ENCODE measurements around the gene PCDHA9.
"Not testable (repeated sequence)": the region's sequence is repeated elsewhere in the genome, so short reads cannot be mapped to it uniquely, and the experiment has no call there.

Gene PCDHA9

GRCh38 chr5:140835622-140836510, 12.3 kb upstream of the PCDHA9 start:
- Histone ChIP-seq H3K9me3 (ENCODE audit: control insufficient read depth, insufficient read depth, low read length) (no peaks in the 10 kb centered on the region), H3K27ac (ENCODE audit: low read length) (no peak overlapping the region), H3K27me3 (ENCODE audit: control insufficient read depth, insufficient read depth, low read length) (no peaks in the 10 kb centered on the region), H3K4me1 (ENCODE audit: control insufficient read depth, insufficient read depth, low read length) (no peaks in the 10 kb centered on the region), H3K4me3 (ENCODE audit: low read length) (no peak overlapping the region), H3K36me3 (ENCODE audit: control insufficient read depth, insufficient read depth, low read length) (no peaks in the 10 kb centered on the region)
- DNase-seq (ENCODE audit: low read depth, low spot score), result no peak
- WGBS (ENCODE audit: insufficient coverage, insufficient read length), result no CpG with 5 or more reads among the region's 103 CpGs

DNA sequence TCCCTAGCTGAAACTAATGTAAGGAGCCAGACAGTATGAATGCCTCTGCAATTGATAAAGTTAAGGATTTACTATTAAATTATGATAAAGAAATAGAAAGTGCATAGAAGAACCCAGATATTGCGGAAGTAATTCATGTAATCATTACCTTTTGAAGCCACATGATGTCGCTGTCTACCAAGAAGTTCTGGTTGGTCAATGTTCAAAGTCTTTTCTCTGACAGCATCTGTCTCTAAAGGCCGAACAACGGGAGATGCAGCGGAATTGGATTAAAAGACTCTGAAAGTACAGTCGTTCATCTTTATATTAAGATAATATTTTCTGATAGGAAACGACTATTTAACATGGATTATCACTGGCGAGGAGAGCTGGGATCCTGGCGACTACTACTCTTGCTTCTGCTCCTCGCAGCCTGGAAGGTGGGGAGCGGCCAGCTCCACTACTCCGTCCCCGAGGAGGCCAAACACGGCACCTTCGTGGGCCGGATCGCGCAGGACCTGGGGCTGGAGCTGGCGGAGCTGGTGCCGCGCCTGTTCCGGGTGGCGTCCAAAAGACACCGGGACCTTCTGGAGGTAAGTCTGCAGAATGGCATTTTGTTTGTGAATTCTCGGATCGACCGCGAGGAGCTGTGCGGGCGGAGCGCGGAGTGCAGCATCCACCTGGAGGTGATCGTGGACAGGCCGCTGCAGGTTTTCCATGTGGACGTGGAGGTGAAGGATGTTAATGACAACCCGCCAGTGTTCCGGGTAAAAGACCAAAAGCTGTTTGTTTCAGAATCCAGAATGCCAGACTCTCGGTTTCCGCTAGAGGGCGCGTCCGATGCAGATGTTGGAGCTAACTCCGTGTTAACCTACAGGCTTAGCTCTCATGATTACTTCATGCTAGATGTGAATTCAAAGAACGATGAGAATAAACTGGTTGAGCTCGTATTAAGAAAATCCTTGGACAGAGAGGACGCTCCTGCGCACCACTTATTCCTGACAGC, 6.9 kb upstream of the PCDHA9 start, which contains the start of gene PCDHA8:
PCDHA8 (plus strand) TSS at position 210 of the 985 bp plus-strand sequence; CDS start at position 345, 135 bp downstream.
- DNase-seq (ENCODE audit: low read depth, low spot score), result no peak
- Histone ChIP-seq H3K27ac (ENCODE audit: low read length) (no peak within 1 kb of the TSS), H3K27me3 (ENCODE audit: control insufficient read depth, insufficient read depth, low read length) (no peaks in the 10 kb centered on the region), H3K36me3 (ENCODE audit: control insufficient read depth, insufficient read depth, low read length) (no peaks in the 10 kb centered on the region), H3K4me3 (ENCODE audit: low read length) (peak within 1 kb of the TSS; percentile 37; the same call in 1 of the 2 replicates), H3K4me1 (ENCODE audit: control insufficient read depth, insufficient read depth, low read length) (0 out of 2 replicates have a peak, but pooled peaks cover 2% of the 10 kb centered on the region), H3K9me3 (ENCODE audit: control insufficient read depth, insufficient read depth, low read length) (no peaks in the 10 kb centered on the region)
- WGBS (ENCODE audit: insufficient coverage, insufficient read length), result no CpG with 5 or more reads among the region's 47 CpGs

DNA sequence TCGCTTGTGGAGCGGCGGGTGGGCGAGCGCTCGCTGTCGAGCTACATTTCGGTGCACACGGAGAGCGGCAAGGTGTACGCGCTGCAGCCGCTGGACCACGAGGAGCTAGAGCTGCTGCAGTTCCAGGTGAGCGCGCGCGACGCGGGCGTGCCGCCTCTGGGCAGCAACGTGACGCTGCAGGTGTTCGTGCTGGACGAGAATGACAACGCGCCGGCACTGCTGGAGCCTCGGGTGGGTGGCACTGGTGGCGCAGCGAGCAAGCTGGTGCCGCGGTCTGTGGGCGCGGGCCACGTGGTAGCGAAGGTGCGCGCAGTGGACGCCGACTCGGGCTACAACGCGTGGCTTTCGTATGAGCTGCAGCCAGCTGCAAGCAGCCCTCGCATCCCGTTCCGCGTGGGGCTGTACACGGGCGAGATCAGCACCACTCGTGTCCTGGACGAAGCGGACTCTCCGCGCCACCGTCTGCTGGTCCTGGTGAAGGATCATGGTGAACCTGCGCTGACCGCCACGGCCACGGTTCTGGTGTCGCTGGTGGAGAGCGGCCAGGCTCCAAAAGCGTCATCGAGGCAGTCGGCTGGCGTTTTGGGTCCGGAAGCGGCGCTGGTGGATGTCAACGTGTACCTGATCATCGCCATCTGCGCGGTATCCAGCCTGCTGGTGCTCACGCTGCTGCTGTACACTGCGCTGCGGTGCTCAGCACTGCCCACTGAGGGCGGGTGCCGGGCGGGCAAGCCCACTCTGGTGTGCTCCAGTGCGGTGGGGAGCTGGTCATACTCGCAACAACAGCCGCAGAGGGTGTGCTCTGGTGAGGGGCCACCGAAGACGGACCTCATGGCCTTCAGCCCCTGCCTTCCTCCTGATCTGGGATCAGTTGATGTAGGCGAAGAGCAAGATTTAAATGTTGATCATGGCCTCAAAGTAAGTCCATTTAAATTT, 5.1 kb upstream of the PCDHA9 start:
- no peaks in the 10 kb centered on the region for H3K9me3 ChIP-seq (ENCODE audit: control insufficient read depth, insufficient read depth, low read length)

DNA sequence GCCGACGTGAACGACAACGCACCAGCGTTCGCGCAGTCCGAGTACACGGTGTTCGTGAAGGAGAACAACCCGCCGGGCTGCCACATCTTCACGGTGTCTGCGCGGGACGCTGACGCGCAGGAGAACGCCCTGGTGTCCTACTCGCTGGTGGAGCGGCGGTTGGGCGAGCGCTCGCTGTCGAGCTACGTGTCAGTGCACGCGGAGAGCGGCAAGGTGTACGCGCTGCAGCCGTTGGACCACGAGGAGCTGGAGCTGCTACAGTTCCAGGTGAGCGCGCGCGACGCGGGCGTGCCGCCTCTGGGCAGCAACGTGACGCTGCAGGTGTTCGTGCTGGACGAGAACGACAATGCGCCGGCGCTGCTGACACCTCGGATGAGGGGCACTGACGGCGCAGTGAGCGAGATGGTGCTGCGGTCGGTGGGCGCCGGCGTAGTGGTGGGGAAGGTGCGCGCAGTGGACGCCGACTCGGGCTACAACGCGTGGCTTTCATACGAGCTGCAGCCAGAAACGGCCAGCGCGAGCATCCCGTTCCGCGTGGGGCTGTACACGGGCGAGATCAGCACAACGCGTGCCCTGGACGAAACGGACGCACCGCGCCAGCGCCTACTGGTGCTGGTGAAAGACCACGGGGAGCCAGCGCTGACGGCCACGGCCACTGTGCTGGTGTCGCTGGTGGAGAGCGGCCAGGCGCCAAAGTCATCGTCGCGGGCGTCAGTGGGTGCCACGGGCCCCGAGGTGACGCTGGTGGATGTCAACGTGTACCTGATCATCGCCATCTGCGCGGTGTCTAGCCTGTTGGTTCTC, 1.9 kb downstream of the PCDHA9 start:
- not testable (repeated sequence) for DNase-seq (ENCODE audit: low read depth, low spot score); H3K4me1 ChIP-seq (ENCODE audit: control insufficient read depth, insufficient read depth, low read length); H3K4me3 ChIP-seq (ENCODE audit: low read length); H3K27ac ChIP-seq (ENCODE audit: low read length); H3K9me3 ChIP-seq (ENCODE audit: control insufficient read depth, insufficient read depth, low read length); H3K27me3 ChIP-seq (ENCODE audit: control insufficient read depth, insufficient read depth, low read length); H3K36me3 ChIP-seq (ENCODE audit: control insufficient read depth, insufficient read depth, low read length)
- WGBS (ENCODE audit: insufficient coverage, insufficient read length), result no CpG with 5 or more reads among the region's 101 CpGs

More for the DNA sequence above, 5.1 kb upstream of the PCDHA9 start:
- Histone ChIP-seq H3K36me3 (ENCODE audit: control insufficient read depth, insufficient read depth, low read length) (no peaks in the 10 kb centered on the region), H3K27me3 (ENCODE audit: control insufficient read depth, insufficient read depth, low read length) (no peaks in the 10 kb centered on the region), H3K27ac (ENCODE audit: low read length) (no peak overlapping the region), H3K4me3 (ENCODE audit: low read length) (no peak overlapping the region), H3K4me1 (ENCODE audit: control insufficient read depth, insufficient read depth, low read length) (0 out of 2 replicates have a peak, but pooled peaks cover 2% of the 10 kb centered on the region)
- no CpG with 5 or more reads among the region's 87 CpGs for WGBS (ENCODE audit: insufficient coverage, insufficient read length)
- no peak for DNase-seq (ENCODE audit: low read depth, low spot score)

GRCh38 chr5:140855772-140856674, 7.8 kb downstream of the PCDHA9 start, which contains the start of gene PCDHA10:
Gene PCDHA10, plus strand, starts transcription at chr5:140855897. Its CDS starts 152 bp downstream, at chr5:140856049.
- H3K4me3 ChIP-seq (ENCODE audit: low read length), result peak within 1 kb of the TSS; percentile 65; the same call in 1 of the 2 replicates
- WGBS (ENCODE audit: insufficient coverage, insufficient read length), result no CpG with 5 or more reads among the region's 44 CpGs
- DNase-seq (ENCODE audit: low read depth, low spot score), result no peak
- no peaks in the 10 kb centered on the region for H3K27me3 ChIP-seq (ENCODE audit: control insufficient read depth, insufficient read depth, low read length)
- no peak within 1 kb of the TSS for H3K27ac ChIP-seq (ENCODE audit: low read length)
- H3K9me3 ChIP-seq (ENCODE audit: control insufficient read depth, insufficient read depth, low read length), result no peaks in the 10 kb centered on the region
- H3K4me1 ChIP-seq (ENCODE audit: control insufficient read depth, insufficient read depth, low read length), result peaks cover 1% of the 10 kb centered on the region; the same call in 1 of the 2 replicates
- H3K36me3 ChIP-seq (ENCODE audit: control insufficient read depth, insufficient read depth, low read length), result peaks cover 4% of the 10 kb centered on the region; the same call in 1 of the 2 replicates

- Histone ChIP-seq H3K27me3 (ENCODE audit: control insufficient read depth, insufficient read depth, low read length) (no peaks in the 10 kb centered on the region), H3K27ac (ENCODE audit: low read length) (no peak overlapping the region), H3K4me3 (ENCODE audit: low read length) (no peak overlapping the region), H3K4me1 (ENCODE audit: control insufficient read depth, insufficient read depth, low read length) (peaks cover 1% of the 10 kb centered on the region; the same call in 1 of the 2 replicates), H3K36me3 (ENCODE audit: control insufficient read depth, insufficient read depth, low read length) (peaks cover 4% of the 10 kb centered on the region; the same call in 1 of the 2 replicates), H3K9me3 (ENCODE audit: control insufficient read depth, insufficient read depth, low read length) (no peaks in the 10 kb centered on the region)
- WGBS (ENCODE audit: insufficient coverage, insufficient read length), result no CpG with 5 or more reads among the region's 94 CpGs
- DNase-seq (ENCODE audit: low read depth, low spot score), result no peak
Measured at GRCh38 chr5:140857177-140857986, 9.2 kb downstream of the PCDHA9 start.

- H3K4me3 ChIP-seq (ENCODE audit: low read length), result no peak overlapping the region
- H3K27me3 ChIP-seq (ENCODE audit: control insufficient read depth, insufficient read depth, low read length), result no peaks in the 10 kb centered on the region
- no peaks in the 10 kb centered on the region for H3K9me3 ChIP-seq (ENCODE audit: control insufficient read depth, insufficient read depth, low read length)
- WGBS (ENCODE audit: insufficient coverage, insufficient read length), result no CpG with 5 or more reads among the region's 22 CpGs
- peaks cover 1% of the 10 kb centered on the region; the same call in 1 of the 2 replicates for H3K4me1 ChIP-seq (ENCODE audit: control insufficient read depth, insufficient read depth, low read length)
- no peak for DNase-seq (ENCODE audit: low read depth, low spot score)
- peaks cover 10% of the 10 kb centered on the region; the same call in 1 of the 2 replicates for H3K36me3 ChIP-seq (ENCODE audit: control insufficient read depth, insufficient read depth, low read length)
- H3K27ac ChIP-seq (ENCODE audit: low read length), result no peak overlapping the region
Measured at GRCh38 chr5:140857987-140858240, 9.7 kb downstream of the PCDHA9 start.

Measured in iPS DF 6.9 (cell line).